Suppressor macrophage treated with lipopolysaccharide for 4 hours (primary cell): ENCODE results near the gene COQ8A.

Experiments
- DNase-seq: peaks from one replicate; pipeline ENCODE4 v3.0.0-alpha.2; 2020

Gene COQ8A

DNA sequence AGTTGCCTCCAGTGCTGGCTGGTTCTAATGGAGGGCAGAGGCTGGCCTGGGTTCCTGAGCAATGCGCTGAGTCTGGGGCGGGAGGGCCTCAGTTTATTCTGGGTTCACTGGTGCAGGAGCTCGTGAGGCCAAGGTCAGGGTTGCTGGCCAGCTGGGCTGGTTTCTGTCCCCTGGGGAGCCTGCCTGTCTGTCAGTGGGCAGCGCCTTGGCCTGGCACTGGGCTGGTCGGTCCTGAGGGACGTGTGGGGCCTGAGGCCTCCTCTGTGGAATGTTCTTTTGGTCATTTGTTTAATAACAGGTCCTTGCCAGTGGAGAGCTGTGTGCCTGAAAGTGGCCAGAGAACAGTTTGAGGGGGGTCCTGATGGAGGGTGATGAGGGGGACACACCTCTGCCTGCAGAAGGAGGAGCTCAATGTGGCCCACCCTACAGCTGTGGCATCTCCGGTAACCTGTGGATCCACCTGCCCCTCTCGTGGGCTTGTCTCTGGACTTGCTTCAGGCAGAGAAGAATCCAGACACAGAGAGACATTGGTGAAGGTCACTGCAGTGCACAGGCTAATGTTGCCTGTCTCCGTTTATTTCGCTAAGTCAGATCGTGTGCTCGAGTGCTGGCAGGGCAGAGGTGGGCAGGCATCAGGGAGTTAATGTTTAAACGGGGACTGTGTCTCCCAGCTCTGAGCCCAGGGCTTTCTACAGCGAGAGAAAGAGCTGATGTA is 34.6 kb downstream of the COQ8A start:
- DNase-seq: no peak

DNA sequence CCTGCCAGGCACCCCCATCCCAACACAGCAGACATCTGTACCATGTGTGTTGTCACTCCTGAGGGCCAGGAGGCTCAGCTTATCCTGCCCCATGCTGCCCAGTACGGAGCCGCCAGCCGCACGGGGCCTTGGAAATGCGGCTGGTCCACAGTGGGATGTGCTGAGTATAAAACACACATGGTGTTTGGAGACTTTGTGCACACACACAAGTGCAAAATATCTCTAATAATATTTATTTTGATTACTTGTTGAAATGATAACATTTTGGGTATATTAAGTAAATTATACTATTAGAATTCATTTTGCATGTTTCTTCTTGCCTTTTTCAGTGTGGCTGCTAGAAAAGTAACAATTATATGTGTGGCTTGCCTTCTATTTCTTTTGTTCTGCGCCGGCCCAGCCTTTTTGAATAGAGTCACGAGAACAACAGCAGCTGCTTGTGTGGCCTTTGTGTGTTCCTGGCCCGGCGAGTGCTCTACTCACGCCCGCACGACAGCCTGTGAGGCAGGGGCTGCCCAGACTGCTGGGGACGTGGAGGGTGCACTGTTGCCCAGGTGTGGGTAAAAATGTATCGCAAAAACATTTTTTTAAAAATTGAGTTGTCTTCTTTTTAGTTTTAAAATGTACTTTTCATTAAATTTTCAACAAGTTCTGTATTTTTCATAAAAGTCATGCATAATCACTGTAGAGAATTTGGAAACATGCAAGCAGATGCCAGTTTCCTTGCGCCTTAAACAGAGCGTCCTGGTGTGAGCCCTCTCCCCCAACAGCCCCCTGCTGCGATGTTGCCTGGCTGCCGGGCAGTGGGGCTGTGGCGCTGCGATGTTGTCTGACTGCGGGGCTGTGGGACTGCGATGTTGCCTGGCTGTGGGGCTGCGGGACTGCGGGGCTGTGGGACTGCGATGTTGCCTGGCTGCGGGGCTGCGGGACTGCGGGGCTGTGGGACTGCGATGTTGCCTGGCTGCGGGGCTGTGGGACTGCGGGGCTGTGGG is 35.5 kb downstream of the COQ8A start:
- DNase-seq: no peak

- no peak for DNase-seq
Observed at GRCh38 chr1:226976276-226976977, 36.3 kb downstream of the COQ8A start.

- DNase-seq: no peak
Observed at GRCh38 chr1:226976978-226977642, 37.0 kb downstream of the COQ8A start.

DNA sequence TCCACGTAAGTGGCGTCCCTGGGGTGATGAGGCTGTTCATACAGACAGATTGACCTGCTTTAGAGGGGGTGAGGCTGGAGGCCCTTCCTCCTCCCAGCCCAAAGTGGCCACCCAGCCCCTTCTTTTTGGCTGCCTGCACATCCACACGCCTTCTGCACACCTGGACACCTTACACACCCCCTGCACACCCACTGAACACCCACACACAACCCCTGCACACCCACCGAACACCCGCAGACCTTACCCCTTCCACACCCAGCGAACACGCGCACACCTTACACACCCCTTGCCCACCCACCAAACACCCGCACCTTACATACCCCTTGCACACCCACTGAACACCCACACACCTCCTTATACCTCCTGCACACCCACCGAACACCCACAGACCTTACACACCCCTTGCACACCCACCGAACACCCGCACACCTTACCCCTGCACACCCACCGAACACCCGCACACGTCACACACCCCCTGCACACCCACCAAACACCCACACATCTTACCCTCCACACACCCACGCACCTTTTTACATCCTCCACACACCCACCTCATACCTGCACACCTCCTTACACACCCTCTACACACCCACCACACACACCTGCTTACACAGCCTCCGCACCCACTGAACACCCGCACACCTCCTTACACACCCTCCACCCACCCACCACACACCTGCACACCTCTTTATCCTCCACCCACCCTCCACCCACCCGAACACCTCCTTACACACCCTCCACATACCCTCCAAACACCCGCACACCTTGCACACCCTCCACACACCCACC is 37.7 kb downstream of the COQ8A start:
- no peak for DNase-seq

DNA sequence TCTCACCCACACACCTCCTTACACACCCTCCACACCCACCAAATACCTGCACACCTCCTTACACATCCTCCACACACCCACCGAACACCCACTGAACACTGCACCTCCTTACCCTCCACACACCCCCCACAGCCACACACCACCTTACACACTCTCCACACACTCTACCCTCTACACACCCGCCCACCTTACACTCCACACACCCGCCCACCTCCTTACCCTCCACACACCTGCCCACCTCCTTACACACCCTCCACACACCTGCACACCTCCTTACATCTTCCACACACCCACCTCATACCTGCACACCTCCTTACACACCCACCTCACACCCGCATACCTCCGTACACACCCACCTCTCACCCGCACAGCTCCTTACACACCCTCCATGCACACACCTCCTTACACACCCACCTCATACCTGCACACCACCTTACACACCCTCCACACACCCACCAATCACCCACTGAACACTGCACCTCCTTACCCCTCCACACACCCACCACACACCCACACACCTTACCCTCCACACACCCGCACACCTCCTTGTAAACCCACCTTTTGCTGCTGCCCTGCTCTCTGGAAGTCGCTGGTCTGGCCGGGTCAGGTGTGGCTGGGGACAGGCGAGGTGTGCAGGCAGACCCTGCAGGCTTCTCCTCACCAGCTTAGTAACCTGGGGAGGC is 38.5 kb downstream of the COQ8A start:
- DNase-seq: no peak

- DNase-seq: no peak
Observed at GRCh38 chr1:226979115-226979516, 39.0 kb downstream of the COQ8A start.

DNA sequence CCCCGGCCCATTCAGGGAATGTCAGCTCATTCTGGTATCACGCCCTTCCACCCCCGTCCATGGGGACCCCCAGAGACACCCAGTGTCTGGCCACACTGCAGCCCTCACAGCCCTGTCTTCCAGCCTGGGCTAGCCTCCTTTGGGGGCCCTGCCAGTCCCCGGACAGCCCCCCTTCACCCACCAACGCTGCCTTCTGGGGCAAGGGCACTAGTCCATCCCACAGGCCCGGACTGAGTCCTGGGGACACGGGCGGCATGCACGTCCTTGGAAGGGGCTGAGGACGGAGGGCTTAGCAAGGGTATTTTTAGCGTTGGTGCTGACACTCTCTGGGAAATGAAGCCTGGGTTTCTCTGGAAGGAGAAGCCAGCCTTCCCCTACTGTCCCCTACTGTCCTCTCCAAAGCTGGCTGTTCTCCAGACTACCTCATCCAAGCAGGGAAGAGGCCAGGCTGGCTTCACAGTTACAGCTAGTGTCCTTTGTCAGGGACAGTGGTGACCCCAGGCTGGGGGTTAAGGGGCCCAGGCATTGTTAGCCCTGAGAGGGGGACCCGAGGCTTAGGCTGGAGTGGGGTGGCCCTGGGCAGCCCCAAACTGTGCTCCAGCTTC is 39.5 kb downstream of the COQ8A start:
- DNase-seq: no peak

DNA sequence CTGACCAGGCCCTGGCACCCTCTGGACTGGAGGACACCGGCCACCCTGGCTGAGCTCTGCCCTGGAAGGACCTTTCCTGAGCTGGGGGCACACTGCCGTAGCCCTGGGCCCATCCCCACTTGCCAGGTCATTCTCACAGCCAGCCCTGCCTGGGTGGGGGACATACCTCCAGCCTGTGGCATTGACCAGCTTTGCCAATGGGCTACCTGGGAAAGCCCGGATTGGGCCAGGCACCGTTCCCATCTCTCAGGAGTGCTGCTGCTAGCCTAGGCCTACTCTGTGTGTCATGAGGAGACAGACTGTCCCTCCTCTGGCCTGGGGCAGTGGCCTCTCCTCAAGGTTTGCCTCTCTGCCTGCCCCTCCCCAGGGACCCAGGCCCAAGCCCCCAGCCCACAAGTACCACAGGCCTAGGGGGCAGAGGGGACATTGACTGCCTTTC is 40.0 kb downstream of the COQ8A start:
- DNase-seq: no peak

DNA sequence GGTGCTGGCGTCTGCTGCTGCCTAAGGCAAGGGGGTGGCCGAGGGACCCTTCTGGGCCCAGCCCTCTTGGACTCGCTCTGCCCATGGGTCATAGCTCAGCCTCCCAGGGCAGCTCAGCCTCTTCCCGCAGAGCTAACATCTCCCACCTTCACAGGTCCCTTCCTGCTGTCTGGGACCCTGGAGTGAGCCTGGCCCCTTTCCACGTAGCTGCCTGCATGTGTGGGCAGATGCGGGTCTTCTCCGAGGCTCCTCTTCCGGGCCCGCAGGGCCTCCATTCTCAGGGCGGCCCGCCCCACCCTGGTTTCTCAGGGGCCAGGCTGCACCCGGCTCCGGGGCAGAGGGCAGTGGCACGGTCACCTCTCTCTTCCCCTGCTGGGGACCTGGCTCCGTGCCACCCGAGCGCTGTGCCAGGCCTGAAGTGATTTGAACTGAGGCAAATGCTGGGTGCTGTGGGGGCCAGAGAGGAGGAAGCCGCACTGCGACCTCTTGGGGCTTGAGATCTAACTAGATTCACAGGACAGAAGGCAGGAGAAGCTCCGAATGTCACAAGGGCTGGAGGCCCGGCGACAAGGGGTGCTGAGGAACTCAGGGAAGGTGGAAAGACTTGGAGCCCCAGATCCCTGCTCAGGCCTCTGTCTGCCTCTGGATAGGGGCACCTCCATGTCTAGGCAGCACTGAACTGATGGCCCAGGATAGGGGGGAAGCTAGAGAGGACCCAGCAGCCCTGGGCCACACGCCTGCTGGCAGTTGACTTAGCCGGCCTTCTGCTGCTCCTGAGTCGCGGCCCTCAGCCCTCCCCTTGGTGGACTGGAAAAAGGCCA is 40.7 kb downstream of the COQ8A start:
- DNase-seq: no peak

DNA sequence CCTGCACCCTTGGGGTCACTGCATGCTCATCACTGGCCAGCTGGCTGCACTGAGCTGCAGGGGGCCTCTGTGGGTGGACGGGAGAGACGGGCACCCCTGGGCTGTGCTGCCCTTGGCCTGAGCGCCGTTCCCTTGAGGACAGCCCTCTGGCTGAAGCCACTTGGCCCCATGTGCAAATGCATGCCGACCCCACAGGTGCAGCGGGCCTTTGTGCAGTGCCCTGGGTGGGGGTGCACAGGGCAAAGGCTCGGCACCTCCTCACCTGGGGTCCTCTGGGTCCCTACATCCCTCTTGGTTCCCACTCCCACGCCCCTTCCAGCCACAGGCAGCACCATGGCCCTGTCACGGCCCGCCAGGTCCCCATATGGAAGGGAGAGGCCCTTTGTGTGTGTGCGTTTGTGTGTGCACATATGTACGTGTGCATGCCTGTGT is 41.3 kb downstream of the COQ8A start:
- DNase-seq: no peak

DNA sequence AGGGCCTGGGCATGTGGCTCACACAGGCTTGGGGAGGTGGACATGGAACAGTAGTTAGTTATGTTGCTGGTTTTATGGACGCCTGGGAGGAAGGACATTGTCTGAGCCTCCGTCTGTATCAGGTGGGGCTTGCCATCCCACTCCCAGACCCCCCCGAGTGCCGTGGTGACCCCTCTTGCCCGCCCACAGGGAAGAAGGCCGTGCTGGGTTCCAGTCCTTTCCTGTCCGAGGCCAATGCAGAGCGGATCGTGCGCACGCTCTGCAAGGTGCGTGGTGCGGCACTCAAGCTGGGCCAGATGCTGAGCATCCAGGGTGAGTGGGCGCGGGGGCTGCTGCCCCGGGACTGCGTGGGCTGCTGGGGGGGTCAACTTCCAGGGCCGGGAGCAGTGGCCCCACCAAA is 41.7 kb downstream of the COQ8A start:
- DNase-seq: no peak

GRCh38 chr1:226982451-226983177 is 42.5 kb downstream of the COQ8A start:
- no peak for DNase-seq

- no peak for DNase-seq
Observed at GRCh38 chr1:226983247-226983991, 43.3 kb downstream of the COQ8A start.

DNA sequence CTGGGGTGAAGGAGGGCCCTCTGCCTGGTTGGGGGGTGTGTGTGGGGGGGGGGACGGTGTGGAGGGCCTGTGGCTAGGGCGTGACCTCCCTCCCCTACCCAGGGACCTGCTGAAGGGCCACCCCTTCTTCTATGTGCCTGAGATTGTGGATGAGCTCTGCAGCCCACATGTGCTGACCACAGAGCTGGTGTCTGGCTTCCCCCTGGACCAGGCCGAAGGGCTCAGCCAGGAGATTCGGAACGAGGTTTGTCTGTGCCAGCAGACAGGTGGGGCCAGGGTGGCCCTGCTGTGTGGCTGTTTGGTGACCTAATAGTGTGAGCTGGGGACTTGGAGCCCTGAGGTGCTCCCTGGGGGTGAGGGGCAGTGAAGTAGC is 43.9 kb downstream of the COQ8A start:
- DNase-seq: no peak

DNA sequence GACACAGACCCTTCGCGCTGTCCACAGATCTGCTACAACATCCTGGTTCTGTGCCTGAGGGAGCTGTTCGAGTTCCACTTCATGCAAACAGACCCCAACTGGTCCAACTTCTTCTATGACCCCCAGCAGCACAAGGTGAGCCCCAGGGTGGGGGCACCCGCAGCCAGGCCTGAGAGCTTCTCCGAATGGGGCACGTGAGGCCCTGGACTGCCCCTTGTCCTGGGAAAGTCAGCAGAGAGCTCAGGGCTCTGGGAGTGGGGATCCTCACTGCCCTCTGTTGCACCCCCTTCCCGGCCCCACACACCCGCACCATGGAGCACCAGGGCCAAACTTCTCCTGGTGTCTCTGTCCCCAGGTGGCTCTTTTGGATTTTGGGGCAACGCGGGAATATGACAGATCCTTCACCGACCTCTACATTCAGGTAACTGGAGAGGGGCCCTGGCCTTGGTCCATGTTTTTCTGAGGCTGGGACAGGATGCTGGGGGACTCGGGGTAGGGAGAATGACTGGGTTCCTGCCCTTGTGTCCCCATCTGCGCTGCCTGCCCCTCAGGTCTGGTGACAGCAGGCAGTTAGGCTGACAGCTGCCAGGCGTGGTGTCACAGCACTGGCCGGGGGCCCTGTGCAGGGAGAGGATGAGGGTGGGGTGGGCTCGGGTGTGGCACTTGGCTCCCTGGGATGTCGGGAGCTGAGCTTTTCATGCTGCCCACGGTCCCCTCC is 44.6 kb downstream of the COQ8A start:
- DNase-seq: no peak

DNA sequence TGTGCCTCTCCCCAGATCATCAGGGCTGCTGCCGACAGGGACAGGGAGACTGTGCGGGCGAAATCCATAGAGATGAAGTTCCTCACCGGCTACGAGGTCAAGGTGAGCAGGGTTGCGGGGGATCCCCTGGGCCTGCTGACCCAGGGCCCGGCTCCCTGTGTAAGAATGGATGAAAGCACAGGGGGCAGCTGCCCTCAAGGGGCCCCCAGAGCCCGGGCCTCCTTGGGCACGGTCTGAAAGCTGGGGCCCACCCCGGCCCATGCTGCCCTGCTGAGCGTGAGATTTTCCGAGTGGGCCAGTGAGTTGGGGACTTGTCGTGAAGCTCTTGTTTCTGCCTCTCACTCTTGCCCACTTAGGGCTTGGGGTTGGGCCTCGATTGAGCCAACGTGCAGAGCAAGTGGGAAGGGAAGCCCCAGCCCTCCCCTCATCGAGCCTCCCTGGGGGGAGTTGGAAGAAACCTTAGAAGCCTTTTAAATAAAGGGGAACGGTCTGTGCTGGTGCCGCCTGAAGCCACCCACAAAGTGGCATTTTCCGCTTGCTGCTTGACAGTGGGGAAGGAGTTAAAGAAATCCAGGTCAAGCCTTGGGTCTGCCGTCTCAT is 45.2 kb downstream of the COQ8A start:
- DNase-seq: no peak
